DMS153 treated with DMSO at 0.1 percent for 48 hours (cell line): ENCODE measurements around the gene BSPH1.
"Not testable (repeated sequence)": the region's sequence is repeated elsewhere in the genome, so short reads cannot be mapped to it uniquely, and the experiment has no call there.

Source experiments
- DNase-seq: peaks from one replicate; lab custom pipeline; 2025; ENCODE audit not compliant: unreplicated experiment; lab: John Stamatoyannopoulos, UW

Gene BSPH1

GRCh38 chr19:47992070-47992469 is at the start of gene BSPH1:
BSPH1 (minus strand) TSS chr19:47992170; CDS start chr19:47992081, 89 bp downstream.
- no peak for DNase-seq

GRCh38 chr19:48036765-48037164 is 44.8 kb upstream of the BSPH1 start:
- DNase-seq, result no peak

- DNase-seq, result no peak
Observed at GRCh38 chr19:48033604-48034003, 41.6 kb upstream of the BSPH1 start.

- no peak for DNase-seq
Observed at GRCh38 chr19:48030073-48030472, 38.1 kb upstream of the BSPH1 start.

- no peak for DNase-seq
Observed at GRCh38 chr19:48029431-48029830, 37.5 kb upstream of the BSPH1 start.

- no peak for DNase-seq
Observed at GRCh38 chr19:48025480-48025879, 33.5 kb upstream of the BSPH1 start.

- DNase-seq, result no peak
Observed at GRCh38 chr19:48023518-48023917, 31.5 kb upstream of the BSPH1 start.

- no peak for DNase-seq
Observed at GRCh38 chr19:48023011-48023410, 31.0 kb upstream of the BSPH1 start.

- DNase-seq, result no peak
Observed at GRCh38 chr19:48020686-48021085, 28.7 kb upstream of the BSPH1 start.

GRCh38 chr19:48010932-48011758 is 19.2 kb upstream of the BSPH1 start:
- DNase-seq, result no peak

GRCh38 chr19:48006762-48007161 is 14.8 kb upstream of the BSPH1 start:
- DNase-seq, result no peak

- no peak for DNase-seq
Observed at GRCh38 chr19:48004236-48004635, 12.3 kb upstream of the BSPH1 start.

- DNase-seq, result no peak
Observed at GRCh38 chr19:48000846-48001245, 8.9 kb upstream of the BSPH1 start.

GRCh38 chr19:47998800-47999199 is 6.8 kb upstream of the BSPH1 start:
- DNase-seq, result no peak

GRCh38 chr19:47996230-47996727 is 4.3 kb upstream of the BSPH1 start:
- no peak for DNase-seq

GRCh38 chr19:47994209-47994802 is 2.3 kb upstream of the BSPH1 start, which contains the start of gene ELSPBP1:
ELSPBP1 (plus strand) TSS chr19:47994632; CDS start chr19:48008668, 14,036 bp downstream.
- DNase-seq, result no peak

GRCh38 chr19:47991191-47991808 is 670 bp downstream of the BSPH1 start:
- no peak for DNase-seq

- DNase-seq, result no peak
Observed at GRCh38 chr19:47973529-47973928, 18.4 kb downstream of the BSPH1 start.

GRCh38 chr19:47955936-47956335 is 36.0 kb downstream of the BSPH1 start:
- DNase-seq, result not testable (repeated sequence)

- DNase-seq, result not testable (repeated sequence)
Observed at GRCh38 chr19:47952132-47952531, 39.8 kb downstream of the BSPH1 start.

GRCh38 chr19:47949852-47950521 is 42.0 kb downstream of the BSPH1 start:
- not testable (repeated sequence) for DNase-seq
